GM18868 (cell line): ENCODE results near the gene BLM.

ENCODE experiments used
- ATAC-seq: cut with Tn5 transposase; IDR thresholded peaks from one replicate; pipeline ENCODE4 v1.9.1; 2021; ENCODE audit warnings: mild to moderate bottlenecking, moderate library complexity; ENCODE audit not compliant: unreplicated experiment

BLM gene

DNA sequence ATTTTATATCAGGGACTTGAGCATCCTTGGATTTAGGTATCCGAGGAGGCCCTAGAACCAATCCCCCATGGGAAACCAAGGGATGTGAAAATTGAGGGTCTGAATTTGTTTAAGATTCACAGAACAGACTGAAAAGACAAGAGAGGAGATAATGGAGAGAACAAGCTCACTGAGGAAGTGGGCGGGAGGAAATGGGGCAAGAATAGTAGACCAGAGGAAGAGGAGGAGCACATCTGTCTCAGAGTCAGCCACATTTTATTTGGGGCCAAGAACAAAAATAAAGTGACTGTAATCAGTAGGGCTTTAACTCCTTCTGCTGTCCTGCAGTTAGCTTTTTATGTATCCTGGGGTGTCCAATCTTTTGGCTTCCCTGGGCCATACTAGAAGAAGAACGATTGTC is 63.8 kb downstream of the BLM start:
- ATAC-seq, result no peak

DNA sequence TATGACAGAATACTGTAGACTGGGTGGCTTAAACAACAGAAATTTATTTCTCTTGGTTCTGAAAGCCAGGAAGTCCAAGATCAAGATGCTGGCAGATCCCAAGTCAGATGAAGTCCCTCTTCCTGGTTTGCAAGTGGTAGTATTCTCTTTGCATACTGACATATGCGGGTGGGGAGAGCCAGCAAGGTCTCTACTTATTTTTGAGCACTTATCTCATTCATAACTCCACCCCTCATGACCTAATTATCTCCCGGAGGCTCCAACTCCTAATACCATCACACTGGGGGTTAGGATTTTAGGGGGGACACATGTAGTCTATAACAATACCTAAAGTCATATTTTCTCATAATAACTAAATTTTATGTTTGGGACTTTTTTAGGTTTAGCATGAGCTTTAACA is 65.3 kb downstream of the BLM start:
- ATAC-seq, result no peak

DNA sequence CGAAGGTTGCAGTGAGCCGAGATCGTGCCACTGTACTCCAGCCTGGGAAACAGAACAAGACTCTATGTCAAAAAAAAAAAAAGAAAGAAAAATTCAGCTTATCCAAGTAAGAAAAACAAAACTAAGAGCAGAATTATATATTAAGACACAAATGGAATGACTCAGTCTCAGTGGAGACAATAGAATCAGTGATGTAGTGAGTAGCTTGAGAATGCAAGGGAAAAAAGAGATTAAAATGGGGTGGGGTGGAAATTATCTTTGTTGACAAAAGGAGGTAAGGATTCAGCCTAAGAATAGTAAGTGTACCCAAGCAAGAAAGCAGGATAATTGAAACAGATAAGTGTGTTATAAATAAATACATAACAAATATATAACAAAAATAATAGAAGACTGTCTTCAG is 70.7 kb downstream of the BLM start:
- ATAC-seq, result no peak

DNA sequence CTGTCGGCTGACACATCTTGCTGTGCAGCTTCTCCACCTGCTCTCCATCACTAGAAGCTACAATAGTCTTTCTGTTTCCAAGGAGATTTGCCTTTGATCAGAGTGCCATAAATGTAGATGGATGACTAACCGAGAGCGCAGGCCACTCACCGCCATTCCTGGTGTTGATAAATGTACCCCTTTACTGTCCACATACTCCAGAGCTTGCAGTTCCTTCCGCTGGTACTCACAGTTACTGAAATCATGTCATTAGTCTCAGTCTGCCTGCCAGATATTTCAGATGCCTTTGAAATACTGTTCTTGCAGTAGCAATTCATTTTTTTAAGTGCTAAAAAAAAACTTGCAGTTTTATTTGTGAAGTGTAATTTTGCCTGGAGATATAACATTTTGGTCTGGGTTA is 72.3 kb downstream of the BLM start:
- no peak for ATAC-seq

DNA sequence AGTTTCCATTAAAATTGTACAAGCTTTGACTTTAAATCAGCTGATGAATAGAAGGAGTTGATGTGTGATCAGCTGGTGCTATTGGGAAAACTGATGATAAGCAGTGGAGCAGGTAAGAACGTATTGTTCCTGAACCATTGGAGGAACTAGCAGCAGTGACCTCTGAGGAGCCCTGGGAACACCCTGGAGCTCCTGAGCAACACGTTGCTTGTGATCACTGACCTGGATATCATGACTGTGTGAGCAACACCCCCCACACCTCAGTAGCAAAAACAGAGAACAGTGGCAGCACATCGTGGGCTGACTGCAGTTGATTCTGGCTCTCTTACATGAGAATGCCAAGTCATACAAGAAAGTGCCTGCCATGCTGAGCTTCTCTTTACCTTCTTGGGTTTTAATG is 72.9 kb downstream of the BLM start:
- ATAC-seq, result no peak

DNA sequence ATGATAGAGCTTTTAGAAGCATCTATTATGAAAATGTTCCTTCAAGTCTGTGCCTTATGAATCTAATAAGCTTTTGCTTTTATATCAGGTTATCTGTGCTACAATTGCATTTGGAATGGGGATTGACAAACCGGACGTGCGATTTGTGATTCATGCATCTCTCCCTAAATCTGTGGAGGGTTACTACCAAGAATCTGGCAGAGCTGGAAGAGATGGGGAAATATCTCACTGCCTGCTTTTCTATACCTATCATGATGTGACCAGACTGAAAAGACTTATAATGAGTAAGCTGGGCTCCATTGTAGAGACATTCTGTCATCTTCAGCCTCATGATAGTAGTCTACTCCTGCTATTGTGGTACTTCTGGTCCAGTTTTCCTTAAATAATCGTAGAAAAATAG is 73.4 kb downstream of the BLM start:
- ATAC-seq, result no peak

DNA sequence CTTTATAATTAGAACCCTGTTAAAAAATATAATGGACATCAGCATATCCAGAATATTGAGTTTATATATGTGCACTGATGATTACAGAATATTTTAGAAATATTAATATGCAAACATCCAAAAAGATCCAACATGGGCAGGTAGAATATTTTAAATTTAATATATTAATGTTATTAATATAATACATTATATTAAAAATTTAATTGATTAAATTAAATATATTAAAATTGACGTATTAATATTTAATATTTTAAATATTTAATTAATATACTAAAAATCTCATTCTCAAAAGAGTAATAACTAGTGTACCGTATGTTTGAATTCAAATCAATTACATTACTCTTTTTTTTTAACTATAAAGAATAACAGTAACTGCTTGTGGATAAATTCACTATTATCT is 77.4 kb downstream of the BLM start:
- no peak for ATAC-seq

DNA sequence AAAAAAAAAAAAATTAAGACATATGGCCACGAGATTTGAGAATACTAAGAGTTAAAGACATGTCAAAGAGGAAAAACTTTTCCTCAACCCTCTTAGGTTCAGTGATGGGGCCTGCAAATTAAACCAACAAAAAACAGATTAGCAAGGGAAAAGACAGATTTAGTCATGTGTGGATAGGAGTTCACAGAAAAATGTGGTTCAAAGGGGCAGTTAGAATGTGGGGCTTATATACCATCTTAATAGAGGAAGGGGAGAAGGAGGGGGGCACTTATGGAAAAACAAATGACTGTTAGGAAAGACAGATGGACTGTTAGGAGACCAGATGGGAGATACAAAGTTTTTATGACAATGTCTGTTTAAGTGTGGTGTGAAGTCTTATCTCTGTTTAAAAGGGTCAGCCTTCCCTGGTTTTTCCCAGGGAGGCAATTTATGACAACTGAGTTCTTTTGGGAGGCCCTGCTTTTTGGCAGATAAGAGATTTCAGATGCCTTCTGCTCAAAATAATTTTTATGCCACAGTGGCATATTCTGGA is 82.6 kb downstream of the BLM start:
- no peak for ATAC-seq

DNA sequence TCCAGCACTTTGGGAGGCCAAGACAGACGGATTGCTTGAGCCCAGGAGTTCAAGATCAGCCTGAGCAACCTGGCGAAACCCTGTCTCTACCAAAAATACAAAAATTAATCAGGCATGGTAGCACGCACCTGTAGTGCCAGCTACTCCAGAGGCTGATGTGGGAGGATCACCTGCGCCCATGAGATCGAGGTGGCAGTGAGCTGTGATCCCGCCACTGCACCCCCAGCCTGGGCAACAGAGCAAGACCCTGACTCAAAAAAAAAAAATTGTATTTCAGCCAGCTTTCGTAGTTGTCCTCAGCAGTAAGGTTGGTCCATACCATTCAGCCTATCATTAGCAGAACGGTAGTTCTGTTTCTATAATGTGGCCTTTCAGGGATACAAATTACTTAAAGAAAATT is 84.7 kb downstream of the BLM start:
- ATAC-seq, result no peak

DNA sequence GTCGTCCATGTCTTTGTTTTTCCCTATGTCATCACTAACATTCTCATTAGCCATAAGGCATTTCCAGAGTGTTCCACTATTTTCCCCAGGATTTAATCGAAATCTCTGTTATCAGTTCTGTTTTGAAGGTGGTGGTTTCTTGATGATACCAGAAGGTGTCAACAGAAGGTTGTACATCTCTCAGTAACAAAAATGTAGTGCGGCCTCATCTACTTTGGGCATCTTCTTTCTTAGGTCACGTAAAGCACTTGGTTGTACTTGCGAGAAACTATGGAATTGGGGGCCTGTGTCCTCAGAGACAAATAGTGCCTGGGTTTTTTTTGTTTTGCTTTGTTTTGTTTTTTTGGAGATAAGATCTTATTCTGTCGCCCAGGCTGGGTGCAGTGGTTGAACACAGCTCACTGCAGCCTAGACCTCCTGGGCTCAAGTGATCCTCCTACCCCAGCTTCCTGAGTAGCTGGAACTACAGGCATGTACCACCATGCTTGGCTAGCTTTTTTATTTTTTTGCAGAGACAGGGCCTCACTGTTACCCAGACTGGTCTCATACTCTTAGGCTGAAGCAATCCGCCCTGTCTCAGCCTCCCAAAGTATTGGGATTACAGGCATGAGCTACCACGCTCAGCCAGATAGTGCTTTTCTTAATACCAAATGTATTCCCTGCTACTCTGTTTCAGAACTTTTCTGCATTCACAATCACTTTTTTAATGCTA is 90.1 kb downstream of the BLM start:
- no peak for ATAC-seq

DNA sequence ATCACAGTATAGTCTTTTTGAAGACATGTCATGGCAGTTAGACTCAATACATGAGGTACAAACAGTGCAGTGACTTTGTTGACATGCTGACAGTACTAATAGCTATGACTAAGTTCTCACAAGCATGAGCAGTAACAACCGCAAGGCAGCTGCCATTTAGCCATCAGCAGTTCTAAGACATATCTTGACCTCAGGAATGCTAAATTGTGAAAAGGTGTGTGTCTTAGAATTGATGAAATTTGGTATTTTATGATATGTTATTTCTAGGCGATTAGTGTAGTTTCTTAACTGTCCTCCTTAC is 90.6 kb downstream of the BLM start:
- no peak for ATAC-seq

DNA sequence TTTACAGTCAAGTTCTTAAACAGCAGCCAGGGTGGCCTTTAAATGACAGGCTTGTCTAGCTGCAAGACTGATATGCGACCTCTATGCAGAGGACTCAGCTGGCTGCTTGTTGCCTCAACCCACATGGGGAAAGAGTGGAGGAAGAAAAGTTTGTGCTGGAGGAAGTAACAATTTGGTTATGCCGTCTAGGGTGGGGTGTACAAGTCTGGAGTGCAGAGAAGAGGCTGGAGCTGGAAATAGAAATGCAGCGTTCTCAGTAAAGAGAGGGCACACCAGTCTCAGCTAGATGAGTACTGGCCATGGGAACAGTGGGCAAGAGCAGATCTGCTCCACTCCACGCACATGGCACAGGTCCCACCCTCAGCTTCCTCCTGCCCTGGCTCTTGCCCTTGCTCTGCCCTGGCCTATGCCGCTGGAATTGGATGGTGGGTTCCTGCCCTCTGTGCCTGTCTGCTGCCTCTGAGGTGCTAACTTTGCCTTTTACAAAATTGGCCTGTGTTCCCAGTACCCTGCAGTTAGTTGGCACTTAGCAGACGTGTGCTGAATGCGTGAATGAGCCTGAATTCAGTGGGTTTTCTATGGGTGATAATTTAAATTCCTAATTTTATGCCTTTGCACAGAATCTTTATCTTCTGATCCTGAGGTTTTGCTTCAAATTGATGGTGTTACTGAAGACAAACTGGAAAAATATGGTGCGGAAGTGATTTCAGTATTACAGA is 91.5 kb downstream of the BLM start:
- ATAC-seq, result no peak

DNA sequence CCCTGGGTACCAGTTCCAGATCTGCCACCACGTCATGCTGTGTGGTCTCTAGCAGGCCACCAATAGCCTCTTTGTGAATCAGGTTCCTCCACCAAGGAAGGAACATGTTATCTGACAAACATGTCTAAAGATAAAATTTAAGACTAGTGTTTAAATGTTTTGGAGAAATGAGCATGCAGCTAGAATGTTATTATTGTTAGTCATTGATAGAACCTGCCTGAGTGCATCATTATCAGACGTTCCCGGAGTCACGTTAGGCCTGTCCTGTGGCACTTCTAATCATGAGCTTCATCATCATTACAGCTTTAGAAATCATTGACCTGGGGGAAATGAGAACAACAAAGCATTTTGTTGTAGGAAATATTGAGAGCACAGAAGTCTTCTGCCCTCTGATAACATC is 92.4 kb downstream of the BLM start:
- ATAC-seq, result no peak

DNA sequence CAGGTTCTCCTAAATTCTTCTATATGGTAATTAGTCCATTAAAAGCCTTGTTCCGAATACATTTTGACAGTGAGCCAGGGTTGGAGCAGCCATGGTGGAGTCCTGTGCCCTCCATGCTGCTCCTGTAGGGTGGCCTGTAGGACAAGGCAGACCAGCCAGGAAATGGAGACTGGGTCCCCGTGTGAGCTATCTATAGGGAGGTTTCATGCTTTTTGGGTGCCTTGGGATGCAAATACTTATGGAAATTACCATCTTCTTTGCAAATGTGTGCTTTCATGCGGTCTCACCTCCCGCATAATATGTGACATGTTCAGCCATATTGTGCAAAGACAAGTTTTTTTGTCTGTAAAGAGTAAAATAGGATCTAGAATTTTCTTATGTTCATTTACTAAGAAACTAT is 93.2 kb downstream of the BLM start:
- ATAC-seq, result no peak

DNA sequence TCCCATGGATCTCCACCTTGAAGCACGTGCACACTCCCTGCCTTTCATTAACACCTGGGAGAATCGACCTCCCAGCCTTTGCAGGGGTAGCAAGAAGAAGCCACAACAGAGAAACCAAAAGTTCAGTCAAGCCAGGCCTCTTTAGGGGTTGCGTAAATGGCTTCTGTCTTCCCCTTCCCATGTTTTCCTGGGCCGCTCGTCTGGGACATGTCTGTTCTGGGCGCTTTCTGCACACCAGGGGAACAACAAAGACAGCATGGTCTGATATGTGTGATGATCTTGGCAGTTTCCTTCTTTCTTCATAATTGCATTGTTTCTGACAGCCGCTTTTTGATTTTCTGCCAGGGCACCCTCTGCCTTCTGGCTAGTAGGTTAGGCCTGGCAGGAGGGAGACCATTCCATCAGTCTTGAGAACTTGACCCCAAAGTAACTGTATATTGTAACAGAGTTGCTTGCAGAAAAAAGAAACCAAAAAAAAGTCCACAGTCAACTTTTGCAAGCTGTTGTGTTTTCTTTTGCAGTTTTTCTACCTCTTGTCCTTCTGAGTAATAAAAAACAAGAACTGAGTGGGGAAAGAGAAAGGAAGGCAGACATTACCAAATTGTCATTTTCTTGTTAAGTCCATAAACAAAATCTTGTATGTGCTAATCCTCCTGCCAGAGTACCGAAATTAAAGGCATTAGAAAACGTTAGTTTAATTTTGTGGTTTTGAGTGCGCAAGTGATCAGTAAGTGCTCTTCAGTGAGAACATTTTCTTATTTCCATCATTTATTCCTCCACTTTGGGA is 95.2 kb downstream of the BLM start:
- no peak for ATAC-seq

DNA sequence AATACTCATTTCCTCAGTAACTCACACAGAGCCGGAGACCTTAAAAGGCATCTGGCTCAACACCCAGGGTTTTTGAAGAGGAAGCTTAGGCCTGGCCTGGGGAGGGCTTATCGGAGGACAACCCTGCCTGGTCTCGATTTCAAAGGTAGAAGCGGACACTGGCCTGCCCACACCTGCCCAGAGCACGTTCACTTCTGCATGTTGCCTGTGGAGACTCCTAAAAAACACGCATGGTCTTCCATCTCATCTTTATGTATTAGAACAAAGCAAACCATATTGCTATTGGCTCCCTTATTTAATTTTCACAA is 95.8 kb downstream of the BLM start:
- ATAC-seq, result no peak

DNA sequence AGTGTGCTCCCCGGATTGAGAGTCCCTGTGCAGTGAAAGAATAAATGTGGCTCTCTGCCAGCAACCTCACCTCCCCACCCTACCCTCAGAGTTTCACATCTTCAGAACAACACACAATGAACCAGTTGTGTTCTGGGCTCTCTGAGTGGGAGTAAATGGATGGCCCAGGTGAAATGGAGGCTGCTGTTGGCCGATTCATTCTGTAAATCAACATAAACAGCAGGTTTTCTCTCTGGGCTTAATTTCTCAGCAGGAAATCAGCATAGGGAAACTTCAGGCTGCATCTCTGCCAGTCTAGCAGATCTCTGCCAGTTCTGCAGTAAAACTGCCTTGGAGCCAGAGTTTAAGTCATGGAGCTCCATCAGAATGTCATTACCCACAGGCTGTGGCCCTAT is 96.6 kb downstream of the BLM start:
- ATAC-seq, result no peak

DNA sequence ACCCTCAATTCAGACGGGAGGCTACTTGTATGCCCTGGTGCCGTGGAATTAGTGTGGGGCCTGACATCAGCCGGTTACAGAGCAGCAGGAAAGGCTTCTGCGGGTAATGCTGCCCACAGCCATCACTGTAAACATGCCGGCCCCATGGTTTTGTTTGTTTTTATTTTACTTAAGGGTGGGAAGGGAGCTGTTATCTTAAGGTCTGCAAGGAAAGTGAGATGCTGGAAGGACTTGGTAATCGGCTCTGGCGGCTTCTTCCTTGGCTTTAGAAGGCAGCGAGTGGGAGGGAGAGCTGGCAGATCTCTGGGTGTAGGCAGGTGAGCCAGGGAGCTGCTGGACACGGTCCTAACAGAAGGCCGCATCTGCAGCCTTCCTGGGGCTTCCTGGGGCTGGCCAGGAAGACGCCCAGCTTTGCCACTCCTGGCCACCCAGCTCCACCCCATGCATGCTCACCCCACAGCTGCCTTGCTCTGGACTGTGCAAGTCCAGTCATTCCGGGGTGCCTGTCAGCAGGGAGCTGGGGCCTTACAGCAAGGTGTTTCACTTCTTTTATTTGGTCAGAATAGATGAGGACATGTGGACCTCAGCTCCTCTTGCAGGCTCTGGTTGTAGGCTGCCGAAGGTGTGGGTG is 97.2 kb downstream of the BLM start:
- ATAC-seq, result no peak

DNA sequence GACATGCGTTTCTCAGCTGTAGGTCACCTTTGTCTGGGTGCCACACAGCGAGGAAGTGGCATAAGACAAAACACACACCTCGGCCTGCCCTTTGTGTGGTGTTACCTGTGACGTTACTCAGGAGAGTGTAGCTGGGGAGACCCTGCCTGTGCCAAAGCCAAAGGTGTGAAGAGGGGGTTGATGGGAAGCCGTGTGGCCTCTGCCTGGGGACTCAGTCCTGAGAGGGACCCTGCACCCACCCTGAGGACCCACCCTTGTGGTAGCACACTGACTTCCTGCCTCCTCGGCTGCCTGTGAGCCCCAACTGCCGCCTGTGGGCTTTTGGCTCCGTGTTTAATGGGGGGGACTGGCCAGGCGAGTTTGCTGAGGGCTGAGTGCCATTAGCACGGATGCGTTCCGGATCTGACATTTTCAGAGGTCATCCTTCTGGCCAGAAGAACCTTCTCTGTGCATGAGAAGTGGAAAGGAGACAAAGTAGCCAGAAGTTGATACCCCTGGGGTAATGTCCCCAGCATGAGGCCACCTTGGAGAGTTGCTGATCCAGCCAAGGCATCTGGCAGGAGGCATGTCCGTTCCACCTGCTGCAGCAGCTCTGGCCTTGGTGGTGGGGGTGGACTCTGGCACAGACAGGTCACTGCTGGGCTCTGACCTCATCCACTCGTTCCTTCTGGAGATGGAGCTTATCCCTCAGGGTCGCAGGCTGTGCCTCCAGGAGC is 99.4 kb downstream of the BLM start:
- ATAC-seq, result no peak

DNA sequence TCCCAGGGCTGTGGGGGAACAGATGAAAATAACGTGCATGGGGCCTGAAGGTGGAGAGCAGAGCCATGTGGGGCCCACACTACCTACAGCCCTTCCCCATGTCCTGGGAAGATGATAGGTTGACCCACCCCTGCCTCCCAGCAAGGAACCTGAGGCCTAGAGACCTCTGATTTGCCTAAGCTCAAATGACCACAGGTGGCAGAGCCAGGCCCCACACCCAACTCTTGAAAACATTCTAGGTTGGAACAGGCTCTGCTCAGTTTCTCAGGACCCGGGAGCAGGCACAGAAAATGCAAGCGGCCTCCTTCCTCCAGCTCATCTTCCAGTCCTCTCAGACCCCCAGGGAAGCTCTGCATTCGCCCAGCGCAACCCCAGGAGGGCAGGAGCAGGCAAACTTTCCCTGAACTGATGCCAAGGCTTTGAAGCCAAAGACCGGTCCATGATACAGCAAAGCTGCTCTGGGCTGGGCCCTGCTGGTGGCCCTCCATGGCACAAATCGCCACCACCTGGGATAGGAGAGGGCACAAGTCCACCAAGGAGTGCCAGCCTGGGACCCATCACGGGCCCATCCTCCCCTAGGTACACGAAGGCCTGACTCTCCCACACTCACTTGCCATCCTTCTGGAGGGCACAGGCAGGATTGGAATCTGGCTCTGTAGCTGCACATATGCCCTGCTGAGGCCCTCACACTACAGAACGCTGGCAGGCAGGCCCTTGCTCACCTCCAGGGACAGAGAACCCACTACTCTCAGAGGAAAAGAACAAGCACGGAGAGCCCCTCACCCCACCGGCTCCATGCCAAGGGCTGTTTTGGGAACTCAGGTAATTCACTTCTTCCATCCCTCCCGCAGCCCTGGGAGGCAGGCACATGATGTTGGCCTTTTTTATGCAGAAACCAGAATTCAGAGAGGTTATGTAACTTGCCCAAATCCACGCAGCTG is 100.2 kb downstream of the BLM start:
- no peak for ATAC-seq
